HG03460 (cell line): Measurements from ENCODE around the gene TREML1.
"Not testable (repeated sequence)": the region's sequence is repeated elsewhere in the genome, so short reads cannot be mapped to it uniquely, and the experiment has no call there.

Source experiments
- ATAC-seq: cut with Tn5 transposase; IDR thresholded peaks from one replicate; pipeline ENCODE4 v1.9.1; 2021; ENCODE audit not compliant: unreplicated experiment

TREML1 gene

GRCh38 chr6:41153451-41153850, 696 bp downstream of the TREML1 start:
- ATAC-seq: no peak

- ATAC-seq: no peak
Observed at GRCh38 chr6:41150671-41151070, 3.5 kb downstream of the TREML1 start.

- ATAC-seq: no peak
Observed at GRCh38 chr6:41147917-41148316, 6.2 kb downstream of the TREML1 start.

- ATAC-seq: no peak
Observed at GRCh38 chr6:41136911-41137310, 17.2 kb downstream of the TREML1 start.

GRCh38 chr6:41135062-41135832, 18.9 kb downstream of the TREML1 start:
- ATAC-seq: no peak

- no peak for ATAC-seq
Observed at GRCh38 chr6:41132254-41132653, 21.9 kb downstream of the TREML1 start.

- ATAC-seq: no peak
Observed at GRCh38 chr6:41125282-41125681, 28.9 kb downstream of the TREML1 start.

GRCh38 chr6:41122918-41123317, 31.2 kb downstream of the TREML1 start:
- no peak for ATAC-seq

GRCh38 chr6:41122373-41122772, 31.8 kb downstream of the TREML1 start:
- no peak for ATAC-seq

GRCh38 chr6:41120058-41120457, 34.1 kb downstream of the TREML1 start:
- ATAC-seq: no peak

GRCh38 chr6:41119508-41119907, 34.6 kb downstream of the TREML1 start:
- no peak for ATAC-seq

GRCh38 chr6:41115027-41115426, 39.1 kb downstream of the TREML1 start:
- ATAC-seq: not testable (repeated sequence)

- ATAC-seq: no peak
Observed at GRCh38 chr6:41111017-41111416, 43.1 kb downstream of the TREML1 start.

GRCh38 chr6:41103847-41104246, 50.3 kb downstream of the TREML1 start:
- ATAC-seq: no peak

GRCh38 chr6:41100871-41101287, 53.3 kb downstream of the TREML1 start:
- no peak for ATAC-seq
